Pancreas (tissue), 10 donors: ENCODE data around the gene KIF2A. TPM values are rescaled to one million over a fixed set of nuclear protein-coding genes. Genes with fewer than 3 reads are reported as not detected.

ENCODE experiments used
- ATAC-seq, 4 donors: fragments of 200-7000 bp; cut with Tn5 transposase; one replicate each; pipeline versions ENCODE4 v1.8.0 to v1.9.1; 2020; ENCODE audit warnings: mild to moderate bottlenecking in 4 of 4, moderate library complexity in 4 of 4
- DNase-seq, 6 donors: peaks; one replicate each; pipeline ENCODE4 v3.0.0-alpha.2; 2020
- FAIRE-seq: peaks from 2 replicates; lab custom pipeline; 2012; peaks lifted over from hg19 to GRCh38; lab: Jason Lieb, UNC
- H3K27ac ChIP-seq, 4 donors: fragments of 200-600 bp; sonication (generic); 1 replicate in 3 of 4; 2 replicates in 1 of 4; pipeline versions ENCODE4 v1.5.0 to v1.8.0; 2020
- H3K27me3 ChIP-seq, 4 donors: fragments of 200-600 bp; one replicate each; pipeline ENCODE4 v1.8.0; 2021
- H3K36me3 ChIP-seq, 3 donors: fragments of 200-600 bp; sonication (generic) in 1 of 3; one replicate each; pipeline versions ENCODE4 v1.5.0 to v1.8.0; 2020 to 2021
- H3K4me1 ChIP-seq, 3 donors: fragments of 200-600 bp; one replicate each; pipeline ENCODE4 v1.8.0; 2021
- H3K4me3 ChIP-seq, 4 donors: fragments of 200-600 bp; sonication (generic) in 2 of 4; one replicate each; pipeline versions ENCODE4 v1.5.0 to v1.8.0; 2020 to 2021
- H3K9me3 ChIP-seq, 4 donors: fragments of 200-600 bp; one replicate each; pipeline ENCODE4 v1.8.0; 2021
- CTCF ChIP-seq, 4 donors: fragments of 200-600 bp; sonication (generic) in 3 of 4; IDR thresholded peaks; one replicate each; pipeline versions ENCODE4 v1.5.0 to v1.8.0; 2021; ENCODE audit warnings: antibody characterized with exemption in 4 of 4
- WGBS, 2 donors: extraction: QIAGEN DNeasy Blood & Tissue Kit; methylation state at CpG; one replicate each; pipeline ENCODE4 v1.1.7; 2013; 5-methylcytosine and 5-hydroxymethylcytosine counted together
- intact Hi-C, 3 donors: fragments of 100-400 bp; cut with DNase I; formaldehyde crosslinking; loops; one replicate each; pipeline versions ENCODE4 v1.11.1 to v1.14.2; 2022
- polyA plus RNA-seq, 2 donors: library from polyadenylated mRNA; stranded (reverse); fragments of 200-250 nt; gene quantifications; one replicate each; pipeline ENCODE4 v1.2.3, GENCODE V29; 2013
- total RNA-seq, 6 donors: library from RNA; stranded (reverse); fragmentation: NEBNext Ultra II Directional in 4 of 6; extraction: Animal tissue kit (Norgen Biotek cat#: 25700) in 4 of 6; gene quantifications; one replicate each; pipeline versions ENCODE4 v1.2.1 to v1.2.4, GENCODE V29; 2021 to 2023
- donor health status: healthy with polysubstance abuse.
- donor health status: DM: no; HTN: no; CAD: no; lungs with moderate emphysema.
- donor health status: DM: no; HTN: no; CAD: no.
- donor health status: control.
- donor health status: control.
- donor health status: Bipolar disorder and iron deficiency.
- donor health status: DM: yes; HTN: yes; CAD: no.
- donor health status: DM: no; HTN: no; CAD: no.
- donor health status: DM: no; HTN: no; CAD: no.
- donor health status: DM: yes; HTN: yes; CAD: no.

The KIF2A gene
- total and polyA plus RNA-seq, 8 donors = 3.7 to 24.5 (median 14.4) TPM

- no peak overlapping the region for H3K4me3 ChIP-seq
- no peak for FAIRE-seq
- TF ChIP-seq CTCF (IDR thresholded peaks at IDR 0.05) = no peak
- no peak overlapping the region for H3K27ac ChIP-seq
- H3K9me3 ChIP-seq = no peaks in the 10 kb centered on the region
- no peaks in the 10 kb centered on the region for H3K27me3 ChIP-seq
- intact Hi-C loops = no loop called here
- ATAC-seq = no peak
- peaks cover 0 to 37% (median 2%) of the 10 kb centered on the region in 3 donors for H3K36me3 ChIP-seq
- H3K4me1 ChIP-seq = no peaks in the 10 kb centered on the region
- no peak for DNase-seq
- WGBS, 2 donors = 91 to 97% methylated on average over 1 of the region's 1 CpG
Measured at GRCh38 chr5:62374090-62374489, 68.1 kb downstream of the KIF2A start.

GRCh38 chr5:62375627-62376026 is 69.6 kb downstream of the KIF2A start:
- Histone ChIP-seq H3K9me3 (no peaks in the 10 kb centered on the region), H3K36me3 (peaks cover 3 to 38% (median 6%) of the 10 kb centered on the region in 3 donors), H3K27ac (no peak overlapping the region), H3K27me3 (no peaks in the 10 kb centered on the region), H3K4me3 (no peak overlapping the region), H3K4me1 (no peaks in the 10 kb centered on the region)
- ATAC-seq (no peak), FAIRE-seq (no peak), DNase-seq (no peak)
- intact Hi-C loops = no loop called here
- TF ChIP-seq CTCF (IDR thresholded peaks at IDR 0.05) = no peak

GRCh38 chr5:62376064-62376463 is 70.1 kb downstream of the KIF2A start:
- TF ChIP-seq CTCF (IDR thresholded peaks at IDR 0.05) = no peak
- Histone ChIP-seq H3K4me3 (no peak overlapping the region), H3K4me1 (no peaks in the 10 kb centered on the region), H3K9me3 (no peaks in the 10 kb centered on the region), H3K27ac (no peak overlapping the region), H3K36me3 (peaks cover 3 to 39% (median 6%) of the 10 kb centered on the region in 3 donors), H3K27me3 (no peaks in the 10 kb centered on the region)
- FAIRE-seq (no peak), DNase-seq (no peak), ATAC-seq (peak in 1 of 4 donors; percentile 19)
- intact Hi-C loops = no loop called here
- 92 to 95% methylated on average over 3 of the region's 3 CpGs for WGBS, 2 donors

GRCh38 chr5:62385131-62385530 is 79.1 kb downstream of the KIF2A start:
- no peaks in the 10 kb centered on the region for H3K27me3 ChIP-seq
- peaks cover 0 to 8% (median 6%) of the 10 kb centered on the region in 3 donors for H3K4me1 ChIP-seq
- FAIRE-seq (no peak), DNase-seq (no peak), ATAC-seq (peak; percentile 35 to 73 (median 56))
- no peak overlapping the region for H3K4me3 ChIP-seq
- intact Hi-C loops = no loop called here
- peaks cover 6 to 24% (median 10%) of the 10 kb centered on the region in 3 donors for H3K36me3 ChIP-seq
- H3K27ac ChIP-seq = peak overlapping the region in 2 of 4 donors; percentile 34 to 67
- WGBS, 2 donors = 56 to 57% methylated on average over 4 of the region's 4 CpGs
- no peaks in the 10 kb centered on the region for H3K9me3 ChIP-seq
- TF ChIP-seq CTCF (IDR thresholded peaks at IDR 0.05) = no peak

GRCh38 chr5:62385816-62386400 is 79.9 kb downstream of the KIF2A start:
- no peak for DNase-seq
- Histone ChIP-seq H3K27me3 (no peaks in the 10 kb centered on the region), H3K27ac (peak overlapping the region in 3 of 4 donors; percentile 30 to 67 (median 34)), H3K36me3 (peaks cover 6 to 24% (median 9%) of the 10 kb centered on the region in 3 donors), H3K4me3 (no peak overlapping the region), H3K9me3 (no peaks in the 10 kb centered on the region), H3K4me1 (peaks cover 0 to 8% (median 6%) of the 10 kb centered on the region in 3 donors)
- no peak for TF ChIP-seq CTCF (IDR thresholded peaks at IDR 0.05)
- FAIRE-seq = no peak
- 68 to 70% methylated on average over 2 of the region's 2 CpGs for WGBS, 2 donors
- peak in 3 of 4 donors; percentile 24 to 42 (median 39) for ATAC-seq
- intact Hi-C loops = no loop called here
